Iris pigment epithelial cell (primary cell): ENCODE results near the gene GBA3.

Source experiments
- DNase-seq: peaks from one replicate; pipeline ENCODE4 v3.0.0-alpha.2; 2011; ENCODE audit warnings: low read depth

GBA3 gene

DNA sequence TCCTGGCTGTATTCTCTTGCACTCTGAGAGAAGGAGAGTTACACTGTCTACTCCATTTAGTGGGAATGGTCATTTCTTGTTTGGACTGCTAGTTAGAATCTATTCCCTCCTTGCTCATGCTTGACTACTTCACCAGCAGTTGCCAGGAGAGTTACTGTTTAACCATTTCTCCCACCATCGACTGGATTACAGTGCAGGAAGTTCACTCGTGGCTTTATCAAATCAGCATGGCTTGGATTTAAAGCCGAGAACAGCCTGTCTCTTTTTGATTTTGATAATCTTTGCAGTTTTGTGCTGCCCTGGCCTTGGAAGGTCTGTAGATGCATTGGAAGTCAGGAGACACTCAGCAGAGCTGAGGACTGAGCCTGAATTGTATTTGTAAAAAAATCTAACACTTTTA, 3.2 kb downstream of the GBA3 start:
- DNase-seq = no peak

GRCh38 chr4:22703912-22704311, 11.2 kb downstream of the GBA3 start:
- DNase-seq = no peak

GRCh38 chr4:22707390-22707789, 14.7 kb downstream of the GBA3 start:
- DNase-seq = no peak

DNA sequence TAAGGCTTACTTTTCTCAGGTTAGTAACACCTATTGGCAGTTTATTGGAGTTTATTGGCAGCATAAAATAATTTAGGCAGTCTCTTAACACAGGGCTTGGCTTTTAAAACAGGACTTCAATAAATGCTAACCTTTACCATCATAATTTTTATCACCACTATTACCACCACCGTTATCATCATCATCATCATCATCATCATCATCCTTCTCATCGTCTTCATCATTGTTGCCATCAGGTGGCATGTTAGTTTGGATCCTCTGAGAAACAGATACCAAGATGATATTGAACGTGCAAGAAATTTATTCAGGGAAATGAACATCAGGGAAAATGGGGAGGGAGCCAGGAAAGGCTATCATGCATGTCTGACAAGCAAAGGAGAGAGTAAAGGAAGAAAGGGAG, 16.2 kb downstream of the GBA3 start:
- DNase-seq = no peak

GRCh38 chr4:22712105-22712504, 19.4 kb downstream of the GBA3 start:
- DNase-seq = no peak

DNA sequence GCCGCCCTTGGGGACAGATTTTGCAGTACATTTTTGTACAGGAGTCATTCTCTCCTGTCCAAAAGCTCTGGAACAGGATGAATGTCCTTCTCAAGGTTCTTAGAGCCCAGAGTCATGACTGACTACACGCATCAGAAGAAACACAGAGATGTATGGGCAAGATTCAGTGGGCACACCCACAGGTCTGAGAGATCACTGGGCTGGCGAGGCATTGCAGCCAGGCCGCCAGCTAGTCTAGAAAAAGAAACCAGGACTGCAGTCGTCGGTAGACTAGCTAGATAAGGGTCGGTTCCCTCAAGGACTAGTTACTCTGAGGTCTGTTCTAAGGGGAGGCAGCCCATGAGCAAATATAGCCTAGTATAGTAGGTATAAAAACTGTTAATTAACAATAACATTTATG, 19.8 kb downstream of the GBA3 start:
- DNase-seq = no peak

DNA sequence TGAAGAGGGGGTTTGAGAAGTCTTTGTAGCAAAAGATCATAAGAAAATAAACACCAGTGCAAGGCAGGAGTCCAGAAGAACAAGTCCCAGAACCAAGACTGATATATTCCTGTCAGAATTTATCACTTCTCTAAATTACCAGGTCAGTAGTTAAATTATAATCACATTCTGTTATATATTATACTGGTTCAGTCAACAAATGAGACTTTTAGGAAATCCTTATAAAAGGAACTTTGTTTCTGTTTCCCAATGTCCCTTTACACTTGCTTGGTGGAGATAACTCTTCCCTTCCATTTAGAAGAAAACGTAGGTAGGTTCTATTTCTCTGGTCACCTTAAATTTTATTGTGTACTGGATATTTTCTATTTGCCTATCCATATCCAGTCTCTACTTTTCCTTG, 21.1 kb downstream of the GBA3 start:
- no peak for DNase-seq

DNA sequence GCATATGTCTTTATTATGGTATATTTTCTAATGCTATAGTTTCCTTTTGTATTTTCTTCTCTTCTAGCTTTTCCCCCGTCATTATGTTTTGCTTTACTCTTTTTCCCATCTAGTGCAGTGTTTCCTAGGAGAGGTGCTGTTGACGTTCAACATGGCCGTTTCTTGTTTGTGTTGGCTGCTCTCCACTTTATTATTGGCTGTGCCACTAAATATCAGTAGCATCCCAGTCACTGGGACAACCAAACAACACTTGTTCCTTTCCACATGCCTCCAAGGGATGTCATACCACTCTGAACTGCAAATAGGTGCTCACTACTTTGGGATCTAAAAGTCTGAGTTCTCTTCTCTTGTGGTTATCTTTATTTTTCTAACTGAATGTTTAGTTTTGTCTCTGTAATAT, 26.5 kb downstream of the GBA3 start:
- no peak for DNase-seq

DNA sequence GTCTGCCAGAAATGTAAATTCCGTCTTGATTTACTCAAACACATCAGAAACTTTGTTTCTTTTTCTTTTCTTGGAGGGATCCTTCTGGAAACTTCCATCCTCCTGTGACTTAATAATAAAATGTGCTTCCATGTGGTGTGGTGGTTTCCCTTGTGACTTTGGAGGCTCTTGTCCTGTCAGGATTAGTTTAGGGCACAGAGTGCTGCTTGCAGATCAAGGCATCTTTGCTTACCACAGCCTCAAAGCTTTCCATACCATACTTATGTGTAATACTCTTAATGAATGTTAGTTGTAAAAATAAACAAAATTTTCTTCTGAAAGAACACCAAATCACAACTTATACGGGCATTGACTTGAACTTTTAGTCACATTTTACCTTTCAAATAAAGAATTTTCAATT, 27.4 kb downstream of the GBA3 start:
- peak; percentile 41 for DNase-seq

- no peak for DNase-seq
Measured at GRCh38 chr4:22721204-22721603, 28.5 kb downstream of the GBA3 start.

GRCh38 chr4:22730021-22730420, 37.3 kb downstream of the GBA3 start:
- DNase-seq = no peak

DNA sequence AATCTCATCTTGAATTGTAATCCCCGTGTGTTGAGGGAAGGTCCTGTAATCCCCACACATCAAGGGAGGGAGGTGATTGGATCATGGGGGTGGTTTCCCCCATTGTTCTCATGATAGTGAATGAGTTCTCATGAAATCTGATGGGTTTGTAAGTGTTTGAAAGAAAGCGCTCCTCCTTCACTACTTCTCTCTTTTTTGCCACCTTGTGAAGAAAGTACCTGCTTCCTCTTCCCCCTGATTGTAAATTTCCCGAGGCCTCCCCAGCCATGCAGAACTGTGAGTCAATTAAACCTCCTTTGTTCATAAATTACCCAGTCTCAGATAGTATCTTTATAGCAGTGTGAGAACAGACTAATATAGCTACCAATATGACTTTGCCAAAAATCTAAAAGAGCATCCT, 41.1 kb downstream of the GBA3 start:
- DNase-seq = no peak

- DNase-seq = no peak
Measured at GRCh38 chr4:22736912-22737311, 44.2 kb downstream of the GBA3 start.

DNA sequence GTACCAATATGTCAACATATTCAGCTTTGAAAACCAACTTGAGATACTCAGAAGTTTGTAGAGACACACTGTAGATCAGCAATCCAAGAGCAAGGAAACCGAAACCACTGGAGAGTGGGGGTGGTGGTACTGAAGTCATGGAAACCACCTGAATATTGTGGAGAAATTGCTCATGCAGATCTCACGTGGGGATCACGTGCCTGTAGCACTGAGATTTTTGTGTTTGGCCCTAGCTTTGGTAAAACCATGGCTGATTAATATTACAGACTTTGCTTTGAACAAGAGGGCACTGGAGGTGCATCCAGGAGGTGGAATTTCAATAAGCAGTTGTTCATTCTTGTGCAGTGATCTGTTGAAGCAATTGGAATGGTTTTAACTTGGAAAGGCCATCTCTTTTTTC, 47.2 kb downstream of the GBA3 start:
- DNase-seq = no peak

DNA sequence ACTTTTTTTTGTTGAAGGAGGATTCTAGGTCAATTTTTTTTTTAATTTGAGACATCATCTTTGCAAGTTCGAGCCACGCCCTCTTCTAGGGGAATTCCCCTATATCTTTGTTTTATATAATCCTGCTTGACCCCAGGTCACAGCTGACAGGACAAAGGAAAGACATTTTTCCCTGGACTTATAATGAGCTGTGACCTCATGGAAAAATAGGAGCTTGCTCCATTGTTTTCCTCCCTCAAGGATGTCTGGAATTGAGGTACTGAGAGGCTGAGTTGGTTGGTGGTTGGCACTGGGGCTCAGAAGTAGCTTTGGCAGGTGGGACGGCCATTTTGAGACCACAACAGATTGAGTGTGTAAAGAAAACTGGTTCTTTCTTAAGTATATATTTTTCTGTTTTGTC, 49.0 kb downstream of the GBA3 start:
- DNase-seq = no peak

DNA sequence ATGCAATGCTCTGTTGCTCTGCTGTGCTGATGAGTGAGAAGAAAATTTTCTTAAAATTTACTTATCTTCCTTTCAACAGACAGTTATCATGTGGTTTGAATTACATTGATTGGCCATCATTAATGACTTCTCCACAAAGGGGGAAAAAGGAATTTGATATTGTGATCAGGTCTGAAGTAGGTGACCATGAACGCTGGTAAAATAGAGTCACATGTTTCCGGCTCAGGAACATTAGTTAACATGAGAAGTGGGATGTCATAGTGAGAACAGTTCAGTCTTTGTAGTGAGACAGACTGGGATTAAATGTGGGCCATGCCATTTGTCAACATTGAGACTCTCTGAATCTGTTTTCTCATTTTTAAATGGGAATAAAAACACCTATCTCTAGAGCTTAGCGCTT, 50.6 kb downstream of the GBA3 start:
- no peak for DNase-seq

DNA sequence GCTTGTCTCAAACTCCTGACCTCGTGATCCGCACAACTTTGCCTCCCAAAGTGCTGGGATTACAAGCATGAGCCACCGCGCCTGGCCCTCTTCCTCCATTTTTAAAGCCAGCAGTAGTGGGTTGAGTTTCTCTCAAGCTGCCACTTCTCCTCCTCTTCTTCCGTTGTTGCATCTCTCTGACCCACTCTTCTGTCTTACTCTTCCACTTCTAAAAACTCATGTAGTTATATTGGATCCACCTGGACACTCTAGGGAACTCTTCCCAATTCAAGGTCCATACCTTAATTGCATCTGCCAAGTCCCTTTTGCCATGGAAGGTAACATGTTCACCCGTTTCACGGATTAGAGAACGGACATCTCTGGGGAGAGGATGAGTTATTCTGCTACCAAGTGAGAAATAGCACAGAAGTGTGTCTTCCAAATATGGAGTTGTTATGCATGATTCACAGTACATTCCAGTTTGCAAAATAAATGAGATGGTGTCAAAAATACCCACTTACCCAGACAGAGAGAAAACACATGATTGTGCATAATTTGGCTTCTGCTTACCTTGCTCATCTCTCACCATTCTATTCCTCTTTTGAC, 51.8 kb downstream of the GBA3 start:
- DNase-seq = no peak

DNA sequence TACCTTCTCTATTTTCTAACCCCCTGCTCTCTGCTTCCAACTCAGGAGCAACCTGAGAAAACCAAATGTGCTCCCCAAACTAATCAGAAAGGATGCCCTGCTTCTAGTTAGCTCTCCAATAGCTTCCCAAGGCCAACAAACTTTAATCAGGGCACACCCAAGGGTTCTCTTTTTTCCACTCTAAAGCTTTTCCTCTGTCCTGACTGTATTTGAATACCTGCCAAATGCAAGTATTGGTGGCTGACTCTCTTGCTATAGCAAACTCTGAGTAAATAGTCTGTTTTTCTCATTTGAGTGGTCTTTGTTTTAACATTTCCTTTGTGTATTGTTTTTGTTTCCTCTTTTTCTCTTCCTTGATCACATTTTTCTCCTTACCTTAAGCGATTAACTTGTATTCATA, 52.5 kb downstream of the GBA3 start:
- DNase-seq = no peak

DNA sequence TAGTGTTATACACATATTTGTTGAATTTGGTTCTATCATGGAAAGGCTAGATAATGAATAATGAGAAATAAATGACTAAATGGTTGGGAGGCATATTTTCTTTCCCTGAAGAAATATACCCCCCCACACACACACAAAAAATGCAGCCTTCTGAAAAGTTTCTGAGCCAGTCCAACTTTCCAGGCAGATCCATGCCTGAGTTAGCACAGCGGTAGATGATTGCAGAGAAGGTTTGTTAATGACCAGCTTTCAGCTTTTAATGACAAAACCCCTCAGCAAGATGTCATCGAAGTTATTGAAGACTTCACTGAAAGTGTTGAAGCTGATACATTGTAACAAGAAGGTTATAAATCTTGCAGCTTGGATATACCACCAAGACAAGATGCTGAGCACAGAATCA, 61.4 kb downstream of the GBA3 start:
- DNase-seq = no peak

- DNase-seq = no peak
Measured at GRCh38 chr4:22762548-22762947, 69.8 kb downstream of the GBA3 start.

DNA sequence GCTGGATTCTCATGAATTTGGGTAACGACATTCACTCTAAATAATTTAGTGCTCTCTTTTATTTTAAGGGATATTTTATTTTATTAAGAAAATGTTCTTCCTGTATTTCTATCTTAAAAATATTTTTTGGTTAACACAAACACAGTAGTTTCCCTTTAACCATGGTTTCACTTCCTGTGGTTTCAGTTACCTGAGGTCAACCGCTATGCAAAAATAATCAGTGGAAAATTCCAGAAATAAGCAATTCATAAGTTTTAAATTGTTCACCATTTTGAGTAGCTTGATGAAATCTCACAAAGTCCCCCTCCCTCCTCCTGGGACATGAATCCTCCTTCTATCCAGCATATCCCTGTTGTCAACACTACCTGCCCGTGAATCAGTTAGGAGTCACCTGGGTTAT, 71.4 kb downstream of the GBA3 start:
- no peak for DNase-seq

GRCh38 chr4:22766068-22766467, 73.3 kb downstream of the GBA3 start:
- DNase-seq = no peak

GRCh38 chr4:22778547-22779163, 85.9 kb downstream of the GBA3 start:
- no peak for DNase-seq

DNA sequence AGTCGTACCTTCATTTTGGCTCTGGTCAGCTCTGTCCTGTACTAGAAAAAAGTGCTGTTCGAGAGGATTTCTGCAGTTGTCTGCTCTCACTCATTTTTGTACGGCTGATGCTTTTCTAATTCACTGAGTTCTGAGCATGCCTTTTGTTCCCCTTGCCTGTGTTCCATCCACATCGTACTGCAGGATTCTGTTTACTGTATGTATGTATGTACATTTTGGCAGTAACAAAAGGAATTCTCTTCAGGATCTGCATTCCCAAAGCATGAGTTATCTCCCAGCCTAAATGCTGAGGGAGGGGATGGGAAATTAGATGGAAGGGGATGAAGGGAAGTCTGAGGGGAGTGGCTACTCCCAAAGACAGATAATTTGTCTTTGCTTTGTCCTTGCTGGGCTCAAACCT, 87.6 kb downstream of the GBA3 start:
- DNase-seq = no peak

DNA sequence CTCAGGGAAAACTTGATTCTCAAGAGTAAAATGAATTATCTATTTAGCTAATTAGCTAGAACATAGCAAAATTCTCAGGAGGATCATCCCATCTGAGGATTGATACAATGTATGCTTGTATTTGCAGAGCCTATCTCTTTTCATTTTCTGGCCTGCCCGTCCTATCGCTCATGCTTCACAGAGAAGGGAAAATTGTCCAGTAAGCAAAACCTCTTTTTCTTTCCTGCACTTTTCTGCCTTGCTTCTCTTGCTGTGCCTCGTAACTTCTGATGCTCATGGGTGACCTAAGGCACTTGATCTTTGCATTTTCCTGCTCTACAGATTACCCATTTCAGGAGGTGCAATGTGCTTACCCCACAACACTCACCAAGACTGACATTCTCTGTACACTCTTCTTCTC, 88.1 kb downstream of the GBA3 start:
- DNase-seq = no peak
